K562 (cell line): Measurements from ENCODE around the gene SIKE1. TPM values are rescaled to one million over a fixed set of nuclear protein-coding genes. Genes with fewer than 3 reads are reported as not detected.

Experiments
- CAMTA2 ChIP-seq: fragments of 250-450 bp; sonication (Bioruptor Pico); conservative IDR thresholded peaks from 2 replicates; pipeline ENCODE4 v1.5.1; 2022
- CBFA2T2 ChIP-seq: fragments of 450-650 bp; conservative IDR thresholded peaks from 2 replicates; pipeline ENCODE4 v1.6.1; 2017; ENCODE audit warnings: mild to moderate bottlenecking
- CBX2 ChIP-seq: fragments of 200-600 bp; sonication (generic); IDR thresholded peaks from one replicate; pipeline ENCODE4 v1.6.1; 2012; ENCODE audit warnings: mild to moderate bottlenecking, low read length, inconsistent platforms; ENCODE audit not compliant: insufficient read depth, poor library complexity, severe bottlenecking
- DNMT1 ChIP-seq: fragments of 450-650 bp; IDR thresholded peaks from 2 replicates; pipeline ENCODE4 v1.6.1; 2016; ENCODE audit warnings: antibody characterized with exemption, mild to moderate bottlenecking
- MCM5 ChIP-seq: fragments of 450-650 bp; IDR thresholded peaks from 2 replicates; pipeline ENCODE4 v1.6.1; 2016; ENCODE audit warnings: low read depth
- MTA2 ChIP-seq: fragments of 450-650 bp; IDR thresholded peaks from 2 replicates; pipeline ENCODE4 v1.6.1; 2016; ENCODE audit warnings: low read depth
- RBBP5 ChIP-seq: fragments of 200-600 bp; sonication (generic); IDR thresholded peaks from 2 replicates; pipeline ENCODE4 v1.6.1; 2012; ENCODE audit warnings: borderline replicate concordance, mild to moderate bottlenecking, low read length, control low read depth, inconsistent platforms; ENCODE audit not compliant: insufficient read depth, poor library complexity, severe bottlenecking
- RCOR1 ChIP-seq, 2 experiments: IDR thresholded peaks; 2 replicates each; pipeline ENCODE4 v1.6.1; 2012; ENCODE audit warnings: low read depth in 2 of 2, low read length in 2 of 2, borderline replicate concordance in 1 of 2, improper control_type of control experiment in 1 of 2
- SMAD2 ChIP-seq: fragments of 150-350 bp; IDR thresholded peaks from 2 replicates; pipeline ENCODE4 v1.6.1; 2014; ENCODE audit warnings: low read depth, mild to moderate bottlenecking, low read length
- SNIP1 ChIP-seq: fragments of 450-650 bp; IDR thresholded peaks from 2 replicates; pipeline ENCODE4 v1.7.1; 2017; ENCODE audit warnings: low read depth, mild to moderate bottlenecking
- U2AF2 ChIP-seq: fragments of 200-400 bp; formaldehyde crosslinking; optimal IDR thresholded peaks from 2 replicates; pipeline ENCODE3; 2017; ENCODE audit warnings: low read depth, mild to moderate bottlenecking, low read length
- ZFX ChIP-seq: sonication (generic); formaldehyde crosslinking; IDR thresholded peaks from 2 replicates; pipeline ENCODE4 v1.8.0; 2022; ENCODE audit warnings: mild to moderate bottlenecking, missing genetic modification reagents, moderate library complexity
- ZNF143 ChIP-seq: sonication (generic); formaldehyde crosslinking; IDR thresholded peaks from 2 replicates; pipeline ENCODE4 v1.9.0; 2022; ENCODE audit warnings: mild to moderate bottlenecking, missing genetic modification reagents
- ZNF444 ChIP-seq: fragments of 250-450 bp; sonication (Bioruptor Pico); IDR thresholded peaks from 2 replicates; pipeline ENCODE4 v1.4.0; 2020; ENCODE audit warnings: mild to moderate bottlenecking, moderate library complexity
- ZNF507 ChIP-seq: conservative IDR thresholded peaks from 2 replicates; pipeline ENCODE4 v1.6.1; 2017; ENCODE audit warnings: missing genetic modification characterization, missing compliant biosample characterization
- polyA plus RNA-seq, 8 experiments: library from polyadenylated mRNA; depleted of rRNA in 4 of 8; stranded (reverse) in 5 of 8; unstranded in 3 of 8; fragments of >200 nt; fragmentation: Nextera tagmentation in 2 of 8; fragmentation: Illumina TruSeq in 1 of 8; extraction: Ambion mirVana in 2 of 8; extraction: Trizol in 1 of 8; gene quantifications; 2 replicates each; pipeline versions ENCODE4 v1.2.1 to v1.2.3, GENCODE V29; 2011 to 2014; ENCODE audit warnings: inconsistent platforms in 1 of 8, missing spikeins in 1 of 8
- total RNA-seq, 7 experiments: library from RNA; depleted of rRNA in 6 of 7; stranded (reverse); fragments of >200 nt in 6 of 7; fragmentation: Illumina TruSeq in 2 of 7; extraction: Trizol in 2 of 7; gene quantifications; 2 replicates each; pipeline versions ENCODE4 v1.2.1 to v1.2.3, GENCODE V29; 2011 to 2021; ENCODE audit warnings: low replicate concordance in 1 of 7
- TF ChIP-seq, protein P1 (sequence below): IDR thresholded peaks from 2 replicates; pipeline ENCODE4 v1.6.1; 2012; ENCODE audit warnings: low read depth, low read length, improper control_type of control experiment, borderline replicate concordance
- TF ChIP-seq, protein P2 (sequence below): sonication (generic); formaldehyde crosslinking; IDR thresholded peaks from 2 replicates; pipeline ENCODE4 v1.8.1; 2023; ENCODE audit warnings: mild to moderate bottlenecking, missing genetic modification reagents
- TF ChIP-seq, protein P3 (sequence below): fragments of 250-450 bp; sonication (Bioruptor Pico); IDR thresholded peaks from 2 replicates; pipeline ENCODE4 v1.5.0; 2021
- TF ChIP-seq, protein P4 (sequence below): fragments of 450-650 bp; formaldehyde crosslinking; IDR thresholded peaks from 2 replicates; pipeline ENCODE4 v1.4.0; 2022; ENCODE audit warnings: mild to moderate bottlenecking, moderate library complexity

SIKE1 gene
- total and polyA plus RNA-seq, 9 of the 15 experiments (the other 6 are each of a cell fraction or from before 2014, with no cell fraction given), result 21.8 to 144 (median 76.3) TPM

DNA sequence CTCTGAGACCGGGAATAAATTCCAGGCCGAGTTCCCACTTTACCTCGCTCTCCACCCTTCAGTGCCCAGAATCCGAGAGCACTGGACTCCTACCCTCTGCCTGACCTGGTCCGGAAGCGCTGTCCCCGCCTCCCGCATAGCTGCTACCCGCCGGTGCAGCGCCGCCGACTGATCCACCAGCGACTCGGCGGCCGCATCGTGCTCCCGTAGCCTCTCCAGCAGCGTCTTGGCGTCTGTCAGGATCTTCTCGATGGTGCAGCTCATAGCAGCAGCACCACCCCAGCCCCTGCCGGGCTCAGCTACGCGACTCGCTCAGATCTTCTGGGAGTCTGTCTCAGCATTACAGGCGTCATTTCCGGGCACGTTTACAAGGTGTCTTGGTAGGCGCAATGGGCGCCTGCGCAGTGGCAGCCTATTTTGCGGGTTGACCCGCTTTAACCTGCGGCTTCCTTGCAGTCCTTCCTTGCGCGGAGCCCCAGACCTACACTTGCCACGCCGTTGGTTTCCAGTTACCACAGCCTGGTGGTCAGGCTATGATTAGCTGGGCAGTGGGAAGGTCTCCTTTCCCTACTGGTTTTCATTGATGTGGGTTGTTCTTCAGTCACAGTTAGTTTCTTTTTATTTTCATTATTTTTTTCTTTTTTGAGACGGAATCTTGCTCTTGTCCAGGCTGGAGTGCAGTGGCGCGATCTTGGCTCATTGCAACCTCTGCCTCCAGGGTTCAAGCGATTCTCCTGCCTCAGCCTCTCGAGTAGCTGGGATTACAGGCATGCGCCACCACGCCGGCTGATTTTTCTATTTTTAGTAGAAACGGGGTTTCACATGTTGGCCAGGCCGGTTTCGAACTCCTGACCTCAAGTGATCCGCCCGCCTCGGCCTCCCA lies at the start of gene SIKE1 (continued):
- TF ChIP-seq SNIP1 (no peak), DNMT1 (no peak; the same call in 1 of the 2 replicates), MCM5 (no peak), CBX2 (no peak), CAMTA2 (CRISPR knock-in tag) (no peak), CBFA2T2 (no peak), RBBP5 (peak; percentile 98), ZNF444 (no peak), SMAD2 (no peak), ZNF143 (CRISPR knock-in tag) (no peak), U2AF2 (no peak), MTA2 (0 out of 2 replicates have a peak, but pooled peaks have one; percentile 11), RCOR1 (IDR thresholded peaks at IDR 0.05; ENCODE audit: borderline replicate concordance in 1 of 2, low read depth in 2 of 2, low read length in 2 of 2) (peak; percentile 8 to 55; a peak in 3 of 4 replicates), ZFX (CRISPR knock-in tag) (no peak; the same call in 1 of the 2 replicates), ZNF507 (no peak)
- TF ChIP-seq, protein P1, sequence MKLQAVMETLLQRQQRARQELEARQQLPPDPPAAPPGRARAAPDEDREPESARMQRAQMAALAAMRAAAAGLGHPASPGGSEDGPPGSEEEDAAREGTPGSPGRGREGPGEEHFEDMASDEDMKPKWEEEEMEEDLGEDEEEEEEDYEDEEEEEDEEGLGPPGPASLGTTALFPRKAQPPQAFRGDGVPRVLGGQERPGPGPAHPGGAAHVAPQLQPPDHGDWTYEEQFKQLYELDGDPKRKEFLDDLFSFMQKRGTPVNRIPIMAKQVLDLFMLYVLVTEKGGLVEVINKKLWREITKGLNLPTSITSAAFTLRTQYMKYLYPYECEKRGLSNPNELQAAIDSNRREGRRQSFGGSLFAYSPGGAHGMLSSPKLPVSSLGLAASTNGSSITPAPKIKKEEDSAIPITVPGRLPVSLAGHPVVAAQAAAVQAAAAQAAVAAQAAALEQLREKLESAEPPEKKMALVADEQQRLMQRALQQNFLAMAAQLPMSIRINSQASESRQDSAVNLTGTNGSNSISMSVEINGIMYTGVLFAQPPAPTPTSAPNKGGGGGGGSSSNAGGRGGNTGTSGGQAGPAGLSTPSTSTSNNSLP, result 0 out of 2 replicates have a peak, but pooled peaks have one; percentile 7
- TF ChIP-seq, protein P2, sequence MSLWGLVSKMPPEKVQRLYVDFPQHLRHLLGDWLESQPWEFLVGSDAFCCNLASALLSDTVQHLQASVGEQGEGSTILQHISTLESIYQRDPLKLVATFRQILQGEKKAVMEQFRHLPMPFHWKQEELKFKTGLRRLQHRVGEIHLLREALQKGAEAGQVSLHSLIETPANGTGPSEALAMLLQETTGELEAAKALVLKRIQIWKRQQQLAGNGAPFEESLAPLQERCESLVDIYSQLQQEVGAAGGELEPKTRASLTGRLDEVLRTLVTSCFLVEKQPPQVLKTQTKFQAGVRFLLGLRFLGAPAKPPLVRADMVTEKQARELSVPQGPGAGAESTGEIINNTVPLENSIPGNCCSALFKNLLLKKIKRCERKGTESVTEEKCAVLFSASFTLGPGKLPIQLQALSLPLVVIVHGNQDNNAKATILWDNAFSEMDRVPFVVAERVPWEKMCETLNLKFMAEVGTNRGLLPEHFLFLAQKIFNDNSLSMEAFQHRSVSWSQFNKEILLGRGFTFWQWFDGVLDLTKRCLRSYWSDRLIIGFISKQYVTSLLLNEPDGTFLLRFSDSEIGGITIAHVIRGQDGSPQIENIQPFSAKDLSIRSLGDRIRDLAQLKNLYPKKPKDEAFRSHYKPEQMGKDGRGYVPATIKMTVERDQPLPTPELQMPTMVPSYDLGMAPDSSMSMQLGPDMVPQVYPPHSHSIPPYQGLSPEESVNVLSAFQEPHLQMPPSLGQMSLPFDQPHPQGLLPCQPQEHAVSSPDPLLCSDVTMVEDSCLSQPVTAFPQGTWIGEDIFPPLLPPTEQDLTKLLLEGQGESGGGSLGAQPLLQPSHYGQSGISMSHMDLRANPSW (CRISPR knock-in tag), result 0 out of 2 replicates have a peak, but pooled peaks have one; percentile 20
- TF ChIP-seq, protein P3, sequence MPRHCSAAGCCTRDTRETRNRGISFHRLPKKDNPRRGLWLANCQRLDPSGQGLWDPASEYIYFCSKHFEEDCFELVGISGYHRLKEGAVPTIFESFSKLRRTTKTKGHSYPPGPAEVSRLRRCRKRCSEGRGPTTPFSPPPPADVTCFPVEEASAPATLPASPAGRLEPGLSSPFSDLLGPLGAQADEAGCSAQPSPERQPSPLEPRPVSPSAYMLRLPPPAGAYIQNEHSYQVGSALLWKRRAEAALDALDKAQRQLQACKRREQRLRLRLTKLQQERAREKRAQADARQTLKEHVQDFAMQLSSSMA (CRISPR knock-in tag), result no peak
- TF ChIP-seq, protein P4, sequence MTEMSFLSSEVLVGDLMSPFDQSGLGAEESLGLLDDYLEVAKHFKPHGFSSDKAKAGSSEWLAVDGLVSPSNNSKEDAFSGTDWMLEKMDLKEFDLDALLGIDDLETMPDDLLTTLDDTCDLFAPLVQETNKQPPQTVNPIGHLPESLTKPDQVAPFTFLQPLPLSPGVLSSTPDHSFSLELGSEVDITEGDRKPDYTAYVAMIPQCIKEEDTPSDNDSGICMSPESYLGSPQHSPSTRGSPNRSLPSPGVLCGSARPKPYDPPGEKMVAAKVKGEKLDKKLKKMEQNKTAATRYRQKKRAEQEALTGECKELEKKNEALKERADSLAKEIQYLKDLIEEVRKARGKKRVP (CRISPR knock-in tag), result no peak
